Breast epithelium (tissue), 4 donors: ENCODE results near the gene RCSD1. TPM values are rescaled to one million over a fixed set of nuclear protein-coding genes. Genes with fewer than 3 reads are reported as not detected.
"Not testable (repeated sequence)": the region's sequence is repeated elsewhere in the genome, so short reads cannot be mapped to it uniquely, and the experiment has no call there.

Experiments
- DNase-seq, 2 donors: peaks; one replicate each; pipeline ENCODE4 v3.0.0-alpha.2; 2019; ENCODE audit warnings: low spot score in 2 of 2
- H3K27ac ChIP-seq, 2 donors: fragments of 200-600 bp; sonication (generic) in 1 of 2; one replicate each; pipeline ENCODE4 v1.5.1; 2016 to 2019; ENCODE audit warnings: mild to moderate bottlenecking in 1 of 2
- H3K27me3 ChIP-seq, 2 donors: fragments of 200-600 bp; sonication (generic) in 1 of 2; one replicate each; pipeline versions ENCODE4 v1.5.1 to v1.6.0; 2017 to 2019; ENCODE audit warnings: control low read depth in 1 of 2, mild to moderate bottlenecking in 1 of 2
- H3K36me3 ChIP-seq: fragments of 200-600 bp; one replicate; pipeline ENCODE4 v1.5.1; 2019
- H3K4me1 ChIP-seq, 2 donors: fragments of 200-600 bp; sonication (generic); one replicate each; pipeline ENCODE4 v1.5.1; 2016 to 2019; ENCODE audit warnings: control low read depth in 1 of 2
- H3K4me3 ChIP-seq, 3 donors: fragments of 200-600 bp; sonication (generic); 1 replicate in 2 of 3; 2 replicates in 1 of 3; pipeline ENCODE4 v1.5.1; 2016 to 2019; ENCODE audit warnings: mild to moderate bottlenecking in 3 of 3, moderate library complexity in 2 of 3
- H3K9me3 ChIP-seq, 2 donors: fragments of 200-600 bp; sonication (generic) in 1 of 2; one replicate each; pipeline ENCODE4 v1.5.1; 2016 to 2019; ENCODE audit warnings: control low read depth in 1 of 2
- POLR2A ChIP-seq: fragments of 450-650 bp; IDR thresholded peaks from one replicate; pipeline ENCODE4 v1.6.1; 2016; ENCODE audit warnings: antibody characterized with exemption, mild to moderate bottlenecking, moderate library complexity
- POLR2AphosphoS5 ChIP-seq, 3 donors: sonication (generic); formaldehyde crosslinking; IDR thresholded peaks; one replicate each; pipeline ENCODE4 v1.6.1; 2017; ENCODE audit warnings: antibody characterized with exemption in 3 of 3
- intact Hi-C: fragments of 100-400 bp; cut with DNase I; formaldehyde crosslinking; loops from one replicate; pipeline ENCODE4 v1.15.1; 2023; ENCODE audit warnings: low total_unique reads
- total RNA-seq, 3 donors: library from RNA; depleted of rRNA; stranded (reverse); fragments of >200 nt; gene quantifications; one replicate each; pipeline ENCODE4 v1.1.0, GENCODE V29; 2016
- TF ChIP-seq, protein P1 (sequence below), 3 donors: fragments of 450-650 bp; IDR thresholded peaks; one replicate each; pipeline ENCODE4 v1.5.1; 2016 to 2017; ENCODE audit warnings: antibody characterized with exemption in 3 of 3, mild to moderate bottlenecking in 3 of 3, moderate library complexity in 3 of 3

Gene RCSD1
- total RNA-seq, 3 donors from 2014 or later, result 11.5 to 29.0 (median 12.0) TPM

DNA sequence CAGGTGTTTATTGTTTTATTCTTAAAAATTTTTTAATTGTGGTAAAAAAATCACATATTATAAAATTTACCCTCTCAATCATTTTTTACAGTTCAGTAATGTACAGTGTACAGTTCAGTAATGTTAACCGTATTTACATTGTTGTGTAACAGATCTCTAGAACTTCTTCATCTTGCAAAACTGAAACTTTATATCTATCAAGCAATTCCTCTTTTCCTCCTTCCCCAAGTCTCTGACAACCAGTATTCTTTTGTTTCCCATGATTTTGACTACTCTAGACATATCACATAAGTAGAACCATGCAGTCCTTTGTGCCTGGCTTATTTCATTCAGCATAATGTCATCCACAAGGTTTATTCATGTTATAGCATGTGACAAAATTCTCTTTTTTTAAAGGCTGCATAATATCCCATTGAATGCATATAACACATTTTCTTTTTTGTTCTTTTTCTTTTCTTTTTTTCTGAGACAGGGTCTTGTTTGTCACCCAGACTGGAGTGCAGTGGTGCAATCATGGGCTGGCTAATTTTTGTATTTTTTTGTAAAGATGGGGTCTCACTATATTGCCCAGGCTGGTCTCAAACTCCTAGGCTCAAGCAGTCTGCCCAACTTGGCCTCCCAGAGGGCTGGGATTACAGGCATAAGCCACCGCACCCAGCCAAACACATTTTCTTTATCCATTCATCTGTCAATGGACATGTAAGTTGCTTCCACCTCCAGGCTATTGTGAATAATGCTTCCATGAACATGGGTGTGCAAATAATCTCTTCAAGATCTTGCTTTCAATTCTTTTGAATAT lies 17.2 kb upstream of the RCSD1 start:
- H3K36me3 ChIP-seq, result no peaks in the 10 kb centered on the region
- no peaks in the 10 kb centered on the region for H3K27me3 ChIP-seq
- DNase-seq, result no peak
- no peaks in the 10 kb centered on the region for H3K4me1 ChIP-seq
- TF ChIP-seq POLR2A (no peak), POLR2AphosphoS5 (IDR thresholded peaks at IDR 0.05) (no peak)
- TF ChIP-seq, protein P1, sequence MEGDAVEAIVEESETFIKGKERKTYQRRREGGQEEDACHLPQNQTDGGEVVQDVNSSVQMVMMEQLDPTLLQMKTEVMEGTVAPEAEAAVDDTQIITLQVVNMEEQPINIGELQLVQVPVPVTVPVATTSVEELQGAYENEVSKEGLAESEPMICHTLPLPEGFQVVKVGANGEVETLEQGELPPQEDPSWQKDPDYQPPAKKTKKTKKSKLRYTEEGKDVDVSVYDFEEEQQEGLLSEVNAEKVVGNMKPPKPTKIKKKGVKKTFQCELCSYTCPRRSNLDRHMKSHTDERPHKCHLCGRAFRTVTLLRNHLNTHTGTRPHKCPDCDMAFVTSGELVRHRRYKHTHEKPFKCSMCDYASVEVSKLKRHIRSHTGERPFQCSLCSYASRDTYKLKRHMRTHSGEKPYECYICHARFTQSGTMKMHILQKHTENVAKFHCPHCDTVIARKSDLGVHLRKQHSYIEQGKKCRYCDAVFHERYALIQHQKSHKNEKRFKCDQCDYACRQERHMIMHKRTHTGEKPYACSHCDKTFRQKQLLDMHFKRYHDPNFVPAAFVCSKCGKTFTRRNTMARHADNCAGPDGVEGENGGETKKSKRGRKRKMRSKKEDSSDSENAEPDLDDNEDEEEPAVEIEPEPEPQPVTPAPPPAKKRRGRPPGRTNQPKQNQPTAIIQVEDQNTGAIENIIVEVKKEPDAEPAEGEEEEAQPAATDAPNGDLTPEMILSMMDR (IDR thresholded peaks at IDR 0.05), result no peak
- peaks cover 8 to 9% of the 10 kb centered on the region in 2 donors for H3K9me3 ChIP-seq
- H3K27ac ChIP-seq, result no peak overlapping the region
- intact Hi-C loops, result no loop called here
- no peak overlapping the region for H3K4me3 ChIP-seq

DNA sequence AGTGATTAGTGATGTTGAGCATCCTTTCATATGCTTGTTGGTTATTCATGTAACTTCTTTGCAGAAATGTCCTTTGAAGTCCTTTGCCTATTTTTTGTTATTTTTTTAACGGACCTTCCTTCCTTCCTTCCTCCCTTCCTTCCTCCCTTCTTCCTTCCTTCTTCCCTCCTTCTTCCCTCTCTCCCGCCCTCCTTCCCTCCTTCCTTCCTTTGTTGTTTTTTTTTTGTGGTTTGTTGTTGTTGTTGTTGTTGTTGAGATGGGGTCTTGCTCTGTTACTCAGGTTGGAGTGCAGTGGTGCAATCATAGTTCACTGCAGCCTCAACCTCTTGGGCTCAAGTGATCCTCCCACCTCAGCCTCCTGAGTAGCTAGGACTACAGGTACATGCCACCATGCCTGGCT lies 16.0 kb upstream of the RCSD1 start:
- DNase-seq, intact Hi-C loops, H3K4me3 ChIP-seq, H3K4me1 ChIP-seq, H3K27me3 ChIP-seq, H3K27ac ChIP-seq, H3K36me3 ChIP-seq, H3K9me3 ChIP-seq: not testable (repeated sequence)

DNA sequence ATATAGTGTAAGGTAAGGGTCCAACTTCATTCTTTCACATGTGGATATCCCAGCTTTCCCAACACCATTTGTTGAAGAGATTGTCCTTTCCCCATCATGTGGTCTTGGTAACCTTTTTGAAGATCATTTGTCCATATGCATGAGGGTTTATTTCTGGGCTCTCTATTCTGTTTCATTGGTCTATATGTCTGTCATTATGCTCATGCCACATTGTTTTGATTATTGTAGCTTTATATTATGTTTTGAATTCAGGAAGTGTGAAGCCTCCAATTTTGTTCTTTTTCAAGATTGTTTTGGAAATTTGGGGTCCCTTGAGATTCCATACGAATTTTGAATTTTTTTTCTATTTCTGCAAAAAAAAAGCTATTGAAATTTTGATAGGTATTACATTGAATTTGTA lies 15.2 kb upstream of the RCSD1 start:
- intact Hi-C loops, result no loop called here

DNA sequence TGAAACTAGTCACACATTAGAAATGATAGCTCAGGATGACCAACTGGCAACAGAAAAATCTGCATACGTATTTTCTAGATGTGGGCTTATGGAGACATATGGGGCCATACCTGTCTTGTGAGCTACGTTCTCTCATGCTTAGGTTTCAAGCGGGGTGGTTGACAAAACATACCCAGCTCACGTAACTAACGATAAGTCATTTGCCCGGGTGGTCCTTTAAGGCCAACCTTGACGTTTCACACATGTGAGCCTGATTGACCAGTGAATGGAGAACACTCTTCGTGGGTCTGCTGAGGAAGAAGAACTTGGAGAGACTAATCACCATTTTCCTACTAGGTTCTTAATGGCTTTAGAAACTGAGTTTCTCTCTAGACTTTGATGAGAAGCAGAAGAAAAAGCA lies 13.5 kb upstream of the RCSD1 start:
- H3K4me1 ChIP-seq, result no peaks in the 10 kb centered on the region
- no peaks in the 10 kb centered on the region for H3K36me3 ChIP-seq
- H3K27me3 ChIP-seq, result no peaks in the 10 kb centered on the region
- TF ChIP-seq POLR2A, result no peak
- TF ChIP-seq, protein P1 (IDR thresholded peaks at IDR 0.05), result no peak
- TF ChIP-seq POLR2AphosphoS5 (IDR thresholded peaks at IDR 0.05), result no peak
- peak overlapping the region in 1 of 2 donors; percentile 75 for H3K27ac ChIP-seq
- intact Hi-C loops, result no loop called here
- no peak for DNase-seq
- H3K9me3 ChIP-seq, result no peaks in the 10 kb centered on the region
- H3K4me3 ChIP-seq, result no peak overlapping the region

More for the DNA sequence above, 15.2 kb upstream of the RCSD1 start:
- Histone ChIP-seq H3K36me3 (no peaks in the 10 kb centered on the region), H3K27ac (no peak overlapping the region), H3K4me3 (no peak overlapping the region), H3K4me1 (no peaks in the 10 kb centered on the region), H3K9me3 (no peaks in the 10 kb centered on the region), H3K27me3 (no peaks in the 10 kb centered on the region)
- DNase-seq, result no peak
- no peak for TF ChIP-seq POLR2A
- TF ChIP-seq, protein P1 (IDR thresholded peaks at IDR 0.05), result no peak
- TF ChIP-seq POLR2AphosphoS5 (IDR thresholded peaks at IDR 0.05), result no peak

DNA sequence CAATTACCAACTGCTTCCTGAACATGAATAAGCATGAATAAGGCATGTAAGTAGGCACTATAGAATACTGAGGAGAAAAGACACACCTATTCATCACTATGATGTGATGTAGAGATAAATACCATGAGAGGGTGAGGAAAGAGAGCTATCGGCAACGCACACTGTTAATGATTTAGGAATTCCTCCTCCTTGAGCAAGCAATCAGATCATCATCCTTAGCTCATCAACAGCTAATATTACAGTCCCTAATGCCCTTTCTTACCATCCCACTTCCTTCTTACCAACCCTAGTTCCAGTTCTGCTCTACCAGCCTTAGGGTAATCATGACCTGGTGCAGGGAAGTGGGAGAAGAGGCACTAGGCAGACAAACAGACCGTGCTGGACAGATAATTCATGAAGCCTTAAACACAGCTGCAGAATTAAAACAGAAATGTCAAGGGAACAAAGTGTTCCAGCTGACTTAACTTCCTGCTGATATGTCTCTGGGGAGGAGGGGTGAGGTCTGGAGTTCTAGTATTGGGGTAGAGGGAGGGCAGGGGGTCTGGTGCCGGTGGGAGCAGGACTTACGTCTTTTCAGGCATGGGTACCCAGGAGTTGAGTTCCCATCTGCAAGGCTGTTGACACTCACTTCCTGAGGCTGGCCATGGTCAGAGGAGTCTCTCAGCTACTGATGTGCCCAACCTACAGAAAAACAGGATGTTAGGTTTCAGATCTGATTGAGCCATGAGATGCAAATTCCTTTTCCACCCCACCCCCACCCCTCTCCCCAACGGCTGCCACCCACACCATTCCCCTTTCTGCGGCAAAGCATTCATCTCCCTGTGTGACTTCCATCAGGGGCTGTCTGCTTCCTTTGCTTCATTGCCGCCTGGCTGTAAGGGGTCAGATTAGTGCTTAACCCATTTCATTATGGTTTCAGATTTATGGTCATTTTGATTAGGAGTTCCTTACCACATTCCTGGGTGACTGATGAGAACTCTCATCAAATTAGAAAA lies 12.6 kb upstream of the RCSD1 start:
- DNase-seq, result no peak
- TF ChIP-seq POLR2AphosphoS5 (IDR thresholded peaks at IDR 0.05), result peak in 1 of 3 donors; percentile 33
- TF ChIP-seq, protein P1 (IDR thresholded peaks at IDR 0.05), result no peak
- no peak for TF ChIP-seq POLR2A
- H3K4me3 ChIP-seq, result peak overlapping the region in 1 of 3 donors; percentile 37
- no peaks in the 10 kb centered on the region for H3K9me3 ChIP-seq
- no peaks in the 10 kb centered on the region for H3K36me3 ChIP-seq
- intact Hi-C loops, result no loop called here
- H3K27me3 ChIP-seq, result no peaks in the 10 kb centered on the region
- no peaks in the 10 kb centered on the region for H3K4me1 ChIP-seq
- H3K27ac ChIP-seq, result peak overlapping the region; percentile 21 to 75
